SJCRH30 (cell line): ENCODE measurements around the gene ATP13A3. TPM values are rescaled to one million over a fixed set of nuclear protein-coding genes. Genes with fewer than 3 reads are reported as not detected.

Experiments used
- DNase-seq, 2 experiments: peaks; one replicate each; pipeline ENCODE4 v3.0.0-alpha.2; 2015 to 2020
- H3K27ac ChIP-seq: fragments of 250-450 bp; sonication (Bioruptor Pico); 2 replicates; pipeline ENCODE4 v1.5.1; 2020; ENCODE audit warnings: mild to moderate bottlenecking, moderate library complexity
- H3K27me3 ChIP-seq: fragments of 250-450 bp; sonication (Bioruptor Pico); 2 replicates; pipeline ENCODE4 v1.5.1; 2020; ENCODE audit warnings: mild to moderate bottlenecking, moderate library complexity
- H3K36me3 ChIP-seq: fragments of 250-450 bp; sonication (Bioruptor Pico); 2 replicates; pipeline ENCODE4 v1.5.1; 2020; ENCODE audit warnings: mild to moderate bottlenecking, moderate library complexity
- H3K4me1 ChIP-seq: fragments of 250-450 bp; sonication (Bioruptor Pico); 2 replicates; pipeline ENCODE4 v1.5.1; 2020; ENCODE audit warnings: mild to moderate bottlenecking, moderate library complexity
- H3K4me3 ChIP-seq: fragments of 250-450 bp; sonication (Bioruptor Pico); 2 replicates; pipeline ENCODE4 v1.5.1; 2020; ENCODE audit warnings: mild to moderate bottlenecking, moderate library complexity
- H3K9me3 ChIP-seq: fragments of 250-450 bp; sonication (Bioruptor Pico); replicated peaks from 2 replicates; pipeline ENCODE4 v1.5.1; 2020; ENCODE audit warnings: mild to moderate bottlenecking, moderate library complexity
- total RNA-seq: library from RNA; depleted of rRNA; stranded (reverse); fragments of >200 nt; shearing (Covaris generic); gene quantifications from 2 replicates; pipeline ENCODE4 v1.2.3, GENCODE V29; 2014; rRNA removed

Gene ATP13A3
- total RNA-seq, 1 experiment from 2014 or later = 155 TPM

- Histone ChIP-seq H3K4me1 (peaks cover 5% of the 10 kb centered on the region; the same call in 1 of the 2 replicates), H3K9me3 (no peaks in the 10 kb centered on the region), H3K27me3 (peaks cover 5% of the 10 kb centered on the region; the same call in 1 of the 2 replicates), H3K36me3 (no peaks in the 10 kb centered on the region), H3K4me3 (no peak overlapping the region), H3K27ac (no peak overlapping the region)
- DNase-seq = no peak
Observed at GRCh38 chr3:194364314-194364651, 122.5 kb downstream of the ATP13A3 start.

- Histone ChIP-seq H3K9me3 (no peaks in the 10 kb centered on the region), H3K4me1 (peaks cover 5% of the 10 kb centered on the region; the same call in 1 of the 2 replicates), H3K36me3 (no peaks in the 10 kb centered on the region), H3K27ac (no peak overlapping the region), H3K27me3 (no peaks in the 10 kb centered on the region), H3K4me3 (no peak overlapping the region)
- DNase-seq = no peak
Observed at GRCh38 chr3:194360568-194360967, 126.2 kb downstream of the ATP13A3 start.

DNA sequence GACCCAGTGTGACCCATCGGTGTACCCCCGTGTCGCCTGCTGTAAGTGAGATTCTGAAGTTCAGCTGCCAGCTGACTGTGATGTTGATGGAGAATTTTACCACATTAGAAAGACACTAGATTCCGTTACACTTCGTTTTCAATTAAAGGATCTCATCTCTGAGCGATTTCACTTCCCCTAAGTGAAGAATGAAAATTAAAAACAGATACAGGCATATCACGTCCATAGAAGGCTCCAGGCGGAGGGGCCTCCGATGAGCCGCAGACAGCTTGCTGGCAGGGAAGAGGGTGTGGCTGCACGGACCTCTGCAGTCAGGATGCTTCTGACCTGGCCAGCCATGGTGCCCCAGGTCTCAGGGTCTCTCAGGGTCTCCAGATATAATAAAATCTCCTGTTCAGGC lies 129.1 kb downstream of the ATP13A3 start:
- no peak overlapping the region for H3K4me3 ChIP-seq
- no peak for DNase-seq
- H3K4me1 ChIP-seq = no peaks in the 10 kb centered on the region
- no peak overlapping the region for H3K27ac ChIP-seq
- no peaks in the 10 kb centered on the region for H3K9me3 ChIP-seq
- H3K36me3 ChIP-seq = no peaks in the 10 kb centered on the region
- H3K27me3 ChIP-seq = no peaks in the 10 kb centered on the region

DNA sequence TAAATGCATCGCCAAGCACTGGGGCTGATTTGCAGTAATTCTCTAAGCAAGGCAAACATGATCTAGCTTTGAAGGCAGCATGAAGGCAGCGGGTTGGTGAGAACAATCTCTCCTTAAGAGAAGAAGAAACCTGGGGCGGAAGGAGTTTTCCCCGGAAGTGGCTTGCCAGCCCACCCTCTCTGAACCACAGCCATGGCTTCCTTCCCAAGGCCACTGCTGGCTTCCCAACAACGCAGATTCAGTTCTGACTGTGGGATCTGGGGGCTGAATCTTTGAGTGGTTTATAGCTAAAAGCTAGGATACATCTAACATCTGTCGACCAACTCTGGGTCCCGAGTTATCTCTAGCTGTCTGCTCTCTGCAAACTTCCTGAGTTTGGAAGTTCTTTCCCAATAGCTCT lies 131.4 kb downstream of the ATP13A3 start:
- Histone ChIP-seq H3K36me3 (no peaks in the 10 kb centered on the region), H3K9me3 (no peaks in the 10 kb centered on the region), H3K4me3 (no peak overlapping the region), H3K27ac (no peak overlapping the region), H3K4me1 (no peaks in the 10 kb centered on the region), H3K27me3 (no peaks in the 10 kb centered on the region)
- no peak for DNase-seq

- no peaks in the 10 kb centered on the region for H3K4me1 ChIP-seq
- H3K27ac ChIP-seq = no peak overlapping the region
- H3K36me3 ChIP-seq = no peaks in the 10 kb centered on the region
- H3K27me3 ChIP-seq = no peaks in the 10 kb centered on the region
- H3K4me3 ChIP-seq = no peak overlapping the region
- DNase-seq = no peak
- no peaks in the 10 kb centered on the region for H3K9me3 ChIP-seq
Observed at GRCh38 chr3:194354315-194354714, 132.5 kb downstream of the ATP13A3 start.

Other genes starting within 250 kb of the ATP13A3 start
- gene CPN2, start 135.7 kb downstream of the ATP13A3 start, total RNA-seq = not detected in 2 replicates
- 0.08 TPM in 1 of 2 replicates, not detected in the other for gene LRRC15, start 117.3 kb downstream of the ATP13A3 start, total RNA-seq
- not detected in 2 replicates for gene GP5, start 87.7 kb downstream of the ATP13A3 start, total RNA-seq
- 8.0 and 9.4 TPM in 2 replicates for gene TMEM44, start 146.4 kb upstream of the ATP13A3 start, total RNA-seq
- 35.6 and 35.9 TPM in 2 replicates for gene LSG1, start 185.2 kb upstream of the ATP13A3 start, total RNA-seq
- 1.9 TPM in 2 replicates for gene FAM43A, start 198.9 kb upstream of the ATP13A3 start, total RNA-seq